Measurements from ENCODE around the gene STRIT1. TPM values are rescaled to one million over a fixed set of nuclear protein-coding genes. Genes with fewer than 3 reads are reported as not detected.

The STRIT1 gene
- total and polyA plus RNA-seq, 8 donors, result 0.73 TPM; not detected in 7

DNA sequence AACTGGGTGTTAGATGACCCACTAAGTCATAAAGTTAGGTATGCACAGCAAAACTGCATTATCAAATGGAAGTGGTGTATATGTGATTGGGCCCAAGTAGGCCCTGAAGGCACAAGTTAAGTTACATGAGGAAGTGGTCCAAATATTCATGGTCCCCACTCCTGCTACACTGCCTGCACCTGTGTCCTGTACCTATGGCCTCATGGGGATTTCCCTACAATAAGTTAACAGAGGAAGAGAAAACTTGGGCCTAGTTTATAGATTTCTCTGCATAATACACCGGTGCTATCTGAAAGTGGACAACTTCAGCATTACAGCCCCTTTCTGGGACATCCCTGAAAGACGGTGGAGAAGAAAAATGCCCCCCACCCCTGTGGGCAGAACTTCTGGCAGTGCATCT, 41.5 kb downstream of the STRIT1 start:
- Histone ChIP-seq H3K27me3 (no peaks in the 10 kb centered on the region), H3K36me3 (no peaks in the 10 kb centered on the region), H3K27ac (no peak overlapping the region), H3K9me3 (no peaks in the 10 kb centered on the region), H3K4me3 (no peak overlapping the region), H3K4me1 (no peaks in the 10 kb centered on the region)
- ATAC-seq, result no peak
- TF ChIP-seq, protein P1, sequence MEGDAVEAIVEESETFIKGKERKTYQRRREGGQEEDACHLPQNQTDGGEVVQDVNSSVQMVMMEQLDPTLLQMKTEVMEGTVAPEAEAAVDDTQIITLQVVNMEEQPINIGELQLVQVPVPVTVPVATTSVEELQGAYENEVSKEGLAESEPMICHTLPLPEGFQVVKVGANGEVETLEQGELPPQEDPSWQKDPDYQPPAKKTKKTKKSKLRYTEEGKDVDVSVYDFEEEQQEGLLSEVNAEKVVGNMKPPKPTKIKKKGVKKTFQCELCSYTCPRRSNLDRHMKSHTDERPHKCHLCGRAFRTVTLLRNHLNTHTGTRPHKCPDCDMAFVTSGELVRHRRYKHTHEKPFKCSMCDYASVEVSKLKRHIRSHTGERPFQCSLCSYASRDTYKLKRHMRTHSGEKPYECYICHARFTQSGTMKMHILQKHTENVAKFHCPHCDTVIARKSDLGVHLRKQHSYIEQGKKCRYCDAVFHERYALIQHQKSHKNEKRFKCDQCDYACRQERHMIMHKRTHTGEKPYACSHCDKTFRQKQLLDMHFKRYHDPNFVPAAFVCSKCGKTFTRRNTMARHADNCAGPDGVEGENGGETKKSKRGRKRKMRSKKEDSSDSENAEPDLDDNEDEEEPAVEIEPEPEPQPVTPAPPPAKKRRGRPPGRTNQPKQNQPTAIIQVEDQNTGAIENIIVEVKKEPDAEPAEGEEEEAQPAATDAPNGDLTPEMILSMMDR (IDR thresholded peaks at IDR 0.05), result no peak
- intact Hi-C loops (cut with DNase I), result no loop called here
- DNase-seq, result no peak
- WGBS, 2 donors, result 44 to 93% methylated on average over 2 of the region's 2 CpGs
- no peak for FAIRE-seq

- ATAC-seq, result no peak
- WGBS, 2 donors, result 58 to 83% methylated on average over 1 of the region's 1 CpG
- no peaks in the 10 kb centered on the region for H3K36me3 ChIP-seq
- TF ChIP-seq, protein P1 (IDR thresholded peaks at IDR 0.05), result no peak
- no peak for DNase-seq
- H3K4me1 ChIP-seq, result no peaks in the 10 kb centered on the region
- no peak overlapping the region for H3K4me3 ChIP-seq
- intact Hi-C loops (cut with DNase I), result no loop called here
- H3K9me3 ChIP-seq, result no peaks in the 10 kb centered on the region
- FAIRE-seq, result no peak
- H3K27me3 ChIP-seq, result no peaks in the 10 kb centered on the region
- H3K27ac ChIP-seq, result no peak overlapping the region
Observed at GRCh38 chr3:155248531-155249187, 44.8 kb downstream of the STRIT1 start.

GRCh38 chr3:155244699-155245098, 48.8 kb downstream of the STRIT1 start:
- no peaks in the 10 kb centered on the region for H3K4me1 ChIP-seq
- H3K36me3 ChIP-seq, result no peaks in the 10 kb centered on the region
- TF ChIP-seq, protein P1 (IDR thresholded peaks at IDR 0.05), result no peak
- no peak for FAIRE-seq
- ATAC-seq, result no peak
- no peak overlapping the region for H3K4me3 ChIP-seq
- intact Hi-C loops (cut with DNase I), result no loop called here
- DNase-seq, result no peak
- H3K27me3 ChIP-seq, result no peaks in the 10 kb centered on the region
- H3K9me3 ChIP-seq, result no peaks in the 10 kb centered on the region
- WGBS, 2 donors, result 76 to 95% methylated on average over 3 of the region's 3 CpGs
- H3K27ac ChIP-seq, result no peak overlapping the region

- ATAC-seq, result no peak
- H3K27me3 ChIP-seq, result no peaks in the 10 kb centered on the region
- WGBS, 2 donors, result 33 to 43% methylated on average over 1 of the region's 1 CpG
- intact Hi-C loops (cut with DNase I), result no loop called here
- H3K4me3 ChIP-seq, result no peak overlapping the region
- no peaks in the 10 kb centered on the region for H3K4me1 ChIP-seq
- H3K27ac ChIP-seq, result no peak overlapping the region
- TF ChIP-seq, protein P1 (IDR thresholded peaks at IDR 0.05), result no peak
- DNase-seq, result peak in 1 of 6 donors; percentile 7
- no peaks in the 10 kb centered on the region for H3K9me3 ChIP-seq
- FAIRE-seq, result no peak
- no peaks in the 10 kb centered on the region for H3K36me3 ChIP-seq
Observed at GRCh38 chr3:155244216-155244615, 49.3 kb downstream of the STRIT1 start.

DNA sequence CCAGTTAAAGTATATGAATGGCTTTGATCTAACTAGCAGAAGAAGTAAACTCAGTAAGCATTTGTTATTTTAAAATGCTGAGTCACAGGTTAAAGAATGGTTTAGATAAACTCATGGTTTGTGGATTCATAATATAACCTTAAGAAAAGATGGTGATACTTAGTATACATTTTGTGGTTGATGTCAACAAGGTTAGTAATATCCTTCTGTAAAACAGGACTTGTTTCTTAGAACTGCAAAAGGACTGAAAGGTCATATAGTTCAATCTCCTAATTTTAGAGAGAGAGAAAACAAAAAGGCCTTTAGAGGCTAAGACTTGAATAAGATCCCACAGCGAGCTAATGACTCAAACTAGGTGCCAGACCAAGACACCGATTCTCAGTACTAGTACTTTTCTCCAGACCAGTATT, 50.0 kb downstream of the STRIT1 start:
- WGBS, 2 donors, result 81% methylated on average over 2 of the region's 2 CpGs
- ATAC-seq, result no peak
- Histone ChIP-seq H3K27me3 (no peaks in the 10 kb centered on the region), H3K9me3 (no peaks in the 10 kb centered on the region), H3K36me3 (no peaks in the 10 kb centered on the region), H3K4me3 (no peak overlapping the region), H3K4me1 (no peaks in the 10 kb centered on the region), H3K27ac (no peak overlapping the region)
- intact Hi-C loops (cut with DNase I), result no loop called here
- no peak for FAIRE-seq
- no peak for DNase-seq
- TF ChIP-seq, protein P1 (IDR thresholded peaks at IDR 0.05), result no peak

Measured in pancreas (tissue), 10 donors.